GM12873 (cell line): ENCODE results near the gene MYZAP.

ENCODE experiments used
- CTCF ChIP-seq: IDR thresholded peaks from 2 replicates; pipeline ENCODE4 v1.5.1; 2012; ENCODE audit warnings: low read depth, mild to moderate bottlenecking, moderate library complexity, low read length, control low read depth; ENCODE audit not compliant: insufficient read depth; ENCODE audit errors: missing control alignments

Gene MYZAP

GRCh38 chr15:57697588-57697987, 105.9 kb downstream of the MYZAP start:
- no peak for TF ChIP-seq CTCF

GRCh38 chr15:57698243-57698642, 106.5 kb downstream of the MYZAP start:
- TF ChIP-seq CTCF = no peak

GRCh38 chr15:57698991-57699390, 107.3 kb downstream of the MYZAP start:
- TF ChIP-seq CTCF = no peak

- no peak for TF ChIP-seq CTCF
Measured at GRCh38 chr15:57703387-57703786, 111.7 kb downstream of the MYZAP start.

- TF ChIP-seq CTCF = no peak
Measured at GRCh38 chr15:57704441-57704840, 112.7 kb downstream of the MYZAP start.

GRCh38 chr15:57705746-57706404, 114.2 kb downstream of the MYZAP start:
- no peak for TF ChIP-seq CTCF

GRCh38 chr15:57706405-57707209, 114.9 kb downstream of the MYZAP start, which contains the start of gene POLR2M:
POLR2M (plus strand) TSS chr15:57706714; CDS start chr15:57706843, 129 bp downstream.
- TF ChIP-seq CTCF = no peak
